SKM-1 treated with dmso at 0.1 percent for 144 hours (cell line): Measurements from ENCODE around the gene CALCOCO1.

Experiments used
- DNase-seq: peaks from one replicate; lab custom pipeline; 2025; ENCODE audit not compliant: unreplicated experiment; lab: John Stamatoyannopoulos, UW

CALCOCO1 gene

GRCh38 chr12:53667080-53667479 is 60.2 kb downstream of the CALCOCO1 start:
- no peak for DNase-seq

GRCh38 chr12:53664936-53665335 is 62.3 kb downstream of the CALCOCO1 start:
- DNase-seq = no peak

- DNase-seq = no peak
Observed at GRCh38 chr12:53664191-53664590, 63.1 kb downstream of the CALCOCO1 start.

- DNase-seq = no peak
Observed at GRCh38 chr12:53660041-53660440, 67.2 kb downstream of the CALCOCO1 start.

- DNase-seq = no peak
Observed at GRCh38 chr12:53659571-53659981, 67.7 kb downstream of the CALCOCO1 start.

GRCh38 chr12:53659011-53659551 is 68.2 kb downstream of the CALCOCO1 start:
- no peak for DNase-seq
